Astrocyte of the cerebellum (primary cell): ENCODE measurements around the gene ESPNL.

Experiments used
- DNase-seq: peaks from one replicate; pipeline ENCODE4 v3.0.0-alpha.2; 2011; ENCODE audit warnings: low read depth
- H3K4me3 ChIP-seq: 2 replicates; pipeline ENCODE4 v1.5.1; 2011; ENCODE audit warnings: mild to moderate bottlenecking, low read depth, low read length, moderate library complexity
- in situ Hi-C: cut with HindIII; loops from 2 replicates; pipeline ENCODE4 v1.10.0; 2017; ENCODE audit warnings: low sequenced_read_pairs
- TF ChIP-seq, protein P1 (sequence below): IDR thresholded peaks from 2 replicates; pipeline ENCODE4 v1.5.1; 2012; ENCODE audit warnings: low read length, low read depth, moderate library complexity, mild to moderate bottlenecking; ENCODE audit errors: missing control alignments

ESPNL gene

DNA sequence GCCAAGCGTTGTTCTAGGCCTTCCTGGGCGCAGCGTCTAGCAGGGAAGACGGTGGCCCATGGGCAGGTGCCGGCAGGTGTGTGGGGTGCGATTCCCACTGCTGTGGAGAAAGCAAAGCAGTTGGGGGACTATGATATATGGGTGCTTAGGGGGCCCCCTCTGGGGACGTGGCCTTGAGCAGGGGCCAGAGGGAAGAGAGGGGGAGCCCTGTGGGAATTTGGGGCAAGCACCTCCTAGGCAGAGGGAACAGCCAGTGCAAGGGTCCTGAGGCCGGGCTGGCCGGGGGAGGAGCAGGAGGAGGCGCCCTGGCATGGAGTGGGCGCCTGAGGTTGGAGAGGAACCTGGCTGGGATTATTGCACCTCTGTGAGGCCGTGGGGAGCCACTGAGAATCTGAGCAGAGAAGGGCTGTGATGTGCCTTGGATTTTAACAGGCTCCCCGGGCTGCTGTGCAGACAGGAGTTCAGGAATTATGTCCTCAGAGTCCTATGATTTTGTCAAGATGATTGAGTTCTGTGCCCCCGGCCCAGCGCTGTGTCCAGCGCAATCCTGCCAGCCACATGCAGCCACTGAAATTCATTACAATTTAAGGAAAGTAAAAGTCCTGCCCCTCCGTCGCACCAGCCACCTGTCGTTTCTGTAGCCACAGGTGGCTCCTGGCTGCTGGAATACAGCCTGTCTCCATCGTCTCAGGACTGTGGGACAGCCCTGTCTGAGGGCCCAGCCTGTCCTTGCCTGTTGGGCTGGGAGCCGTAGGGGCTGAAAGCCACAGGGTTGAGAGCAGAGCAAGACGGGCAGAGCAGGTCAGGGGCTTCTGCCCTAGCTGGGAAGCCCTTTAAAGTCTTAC lies 29.2 kb downstream of the ESPNL start:
- DNase-seq = no peak
- no peak overlapping the region for H3K4me3 ChIP-seq
- in situ Hi-C loops = no loop called here
- TF ChIP-seq, protein P1, sequence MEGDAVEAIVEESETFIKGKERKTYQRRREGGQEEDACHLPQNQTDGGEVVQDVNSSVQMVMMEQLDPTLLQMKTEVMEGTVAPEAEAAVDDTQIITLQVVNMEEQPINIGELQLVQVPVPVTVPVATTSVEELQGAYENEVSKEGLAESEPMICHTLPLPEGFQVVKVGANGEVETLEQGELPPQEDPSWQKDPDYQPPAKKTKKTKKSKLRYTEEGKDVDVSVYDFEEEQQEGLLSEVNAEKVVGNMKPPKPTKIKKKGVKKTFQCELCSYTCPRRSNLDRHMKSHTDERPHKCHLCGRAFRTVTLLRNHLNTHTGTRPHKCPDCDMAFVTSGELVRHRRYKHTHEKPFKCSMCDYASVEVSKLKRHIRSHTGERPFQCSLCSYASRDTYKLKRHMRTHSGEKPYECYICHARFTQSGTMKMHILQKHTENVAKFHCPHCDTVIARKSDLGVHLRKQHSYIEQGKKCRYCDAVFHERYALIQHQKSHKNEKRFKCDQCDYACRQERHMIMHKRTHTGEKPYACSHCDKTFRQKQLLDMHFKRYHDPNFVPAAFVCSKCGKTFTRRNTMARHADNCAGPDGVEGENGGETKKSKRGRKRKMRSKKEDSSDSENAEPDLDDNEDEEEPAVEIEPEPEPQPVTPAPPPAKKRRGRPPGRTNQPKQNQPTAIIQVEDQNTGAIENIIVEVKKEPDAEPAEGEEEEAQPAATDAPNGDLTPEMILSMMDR = no peak

DNA sequence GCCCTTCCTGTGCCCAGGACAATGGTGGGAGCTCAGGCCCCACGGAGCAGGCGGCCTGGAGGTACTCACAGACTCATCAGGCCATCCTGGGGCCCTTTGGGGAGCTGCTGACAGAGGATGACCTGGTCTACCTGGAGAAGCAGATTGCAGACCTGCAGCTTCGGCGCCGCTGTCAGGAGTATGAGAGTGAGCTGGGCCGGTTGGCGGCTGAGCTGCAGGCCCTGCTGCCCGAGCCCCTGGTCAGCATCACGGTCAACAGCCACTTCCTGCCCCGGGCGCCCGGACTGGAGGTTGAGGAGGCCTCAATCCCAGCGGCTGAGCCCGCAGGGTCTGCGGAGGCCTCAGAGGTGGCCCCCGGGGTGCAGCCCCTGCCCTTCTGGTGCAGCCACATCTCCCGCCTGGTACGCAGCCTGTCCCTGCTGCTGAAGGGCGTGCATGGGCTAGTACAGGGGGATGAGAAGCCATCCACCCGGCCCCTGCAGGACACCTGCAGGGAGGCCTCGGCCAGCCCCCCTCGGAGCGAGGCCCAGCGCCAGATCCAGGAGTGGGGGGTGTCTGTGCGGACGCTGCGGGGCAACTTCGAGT lies 30.1 kb downstream of the ESPNL start:
- TF ChIP-seq, protein P1 = no peak
- in situ Hi-C loops = no loop called here
- DNase-seq = no peak
- no peak overlapping the region for H3K4me3 ChIP-seq

DNA sequence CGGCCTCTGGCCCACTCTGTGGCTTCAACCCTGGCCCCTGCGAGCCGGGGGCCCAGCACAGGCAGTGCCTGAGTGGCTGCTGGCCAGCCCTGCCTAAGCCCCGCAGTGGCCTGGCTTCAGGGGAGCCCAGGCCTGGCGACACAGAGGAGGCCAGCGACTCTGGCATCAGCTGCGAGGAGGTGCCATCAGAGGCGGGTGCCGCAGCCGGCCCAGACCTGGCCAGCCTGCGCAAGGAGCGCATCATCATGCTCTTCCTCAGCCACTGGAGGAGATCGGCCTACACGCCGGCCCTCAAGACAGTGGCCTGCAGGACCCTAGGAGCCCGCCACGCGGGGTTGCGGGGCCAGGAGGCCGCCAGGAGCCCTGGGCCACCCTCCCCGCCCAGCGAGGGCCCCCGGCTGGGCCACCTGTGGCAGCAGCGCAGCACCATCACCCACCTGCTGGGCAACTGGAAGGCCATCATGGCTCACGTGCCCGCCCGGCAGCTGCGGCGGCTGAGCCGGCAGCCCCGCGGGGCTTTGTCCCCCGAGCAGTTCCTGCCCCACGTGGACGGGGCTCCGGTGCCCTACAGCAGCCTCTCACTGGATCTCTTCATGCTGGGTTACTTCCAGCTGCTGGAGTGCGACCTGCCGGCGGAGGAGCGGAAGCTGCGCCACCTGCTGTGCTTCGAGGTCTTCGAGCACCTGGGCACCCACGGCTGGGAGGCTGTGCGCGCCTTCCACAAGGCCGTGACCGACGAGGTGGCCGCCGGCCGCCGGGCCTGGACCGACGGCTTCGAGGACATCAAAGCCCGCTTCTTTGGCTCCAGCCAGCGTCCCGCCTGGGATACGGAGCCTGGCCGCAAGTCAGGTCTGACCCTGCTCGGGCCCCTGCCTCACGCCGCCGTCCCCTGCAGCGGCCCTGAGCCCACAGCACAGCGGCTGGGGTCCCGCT lies 30.8 kb downstream of the ESPNL start:
- TF ChIP-seq, protein P1 = no peak
- no peak overlapping the region for H3K4me3 ChIP-seq
- in situ Hi-C loops = no loop called here
- DNase-seq = no peak

DNA sequence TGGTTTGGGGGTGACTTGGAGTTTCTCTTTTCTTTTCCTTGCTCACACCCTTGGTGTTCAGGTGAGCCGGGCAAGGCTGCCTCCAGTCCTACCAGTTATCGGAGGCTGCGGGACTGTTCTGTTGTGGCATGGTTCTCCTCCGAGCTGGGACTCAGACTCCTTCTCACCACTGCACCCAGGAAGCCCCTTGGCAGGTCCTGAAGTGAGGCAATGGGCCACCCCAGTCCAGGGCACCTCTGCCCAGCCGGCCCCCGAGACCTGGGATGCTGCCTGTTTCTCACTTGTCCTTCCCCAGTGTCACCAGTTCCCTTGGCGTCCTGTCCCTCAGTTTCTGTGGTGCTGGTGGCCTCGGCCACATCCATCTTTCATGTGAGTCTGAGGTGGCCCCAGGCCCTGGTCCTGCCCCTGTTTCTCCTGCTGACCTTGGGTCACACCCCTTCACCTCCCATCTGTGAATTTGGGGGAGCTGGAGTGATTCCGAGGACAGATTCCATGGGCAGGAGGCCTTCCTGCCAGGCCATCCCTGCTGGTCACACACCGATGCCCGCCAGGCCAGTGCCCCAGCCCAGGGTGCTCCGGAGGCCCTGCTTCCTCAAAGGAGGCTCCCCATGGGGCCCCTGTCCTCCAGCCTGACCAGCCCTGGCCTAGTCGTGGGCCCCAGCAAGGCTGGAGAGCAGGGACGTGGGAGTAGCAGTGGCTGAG lies 31.8 kb downstream of the ESPNL start:
- no peak overlapping the region for H3K4me3 ChIP-seq
- DNase-seq = no peak
- in situ Hi-C loops = no loop called here
- TF ChIP-seq, protein P1 = no peak

DNA sequence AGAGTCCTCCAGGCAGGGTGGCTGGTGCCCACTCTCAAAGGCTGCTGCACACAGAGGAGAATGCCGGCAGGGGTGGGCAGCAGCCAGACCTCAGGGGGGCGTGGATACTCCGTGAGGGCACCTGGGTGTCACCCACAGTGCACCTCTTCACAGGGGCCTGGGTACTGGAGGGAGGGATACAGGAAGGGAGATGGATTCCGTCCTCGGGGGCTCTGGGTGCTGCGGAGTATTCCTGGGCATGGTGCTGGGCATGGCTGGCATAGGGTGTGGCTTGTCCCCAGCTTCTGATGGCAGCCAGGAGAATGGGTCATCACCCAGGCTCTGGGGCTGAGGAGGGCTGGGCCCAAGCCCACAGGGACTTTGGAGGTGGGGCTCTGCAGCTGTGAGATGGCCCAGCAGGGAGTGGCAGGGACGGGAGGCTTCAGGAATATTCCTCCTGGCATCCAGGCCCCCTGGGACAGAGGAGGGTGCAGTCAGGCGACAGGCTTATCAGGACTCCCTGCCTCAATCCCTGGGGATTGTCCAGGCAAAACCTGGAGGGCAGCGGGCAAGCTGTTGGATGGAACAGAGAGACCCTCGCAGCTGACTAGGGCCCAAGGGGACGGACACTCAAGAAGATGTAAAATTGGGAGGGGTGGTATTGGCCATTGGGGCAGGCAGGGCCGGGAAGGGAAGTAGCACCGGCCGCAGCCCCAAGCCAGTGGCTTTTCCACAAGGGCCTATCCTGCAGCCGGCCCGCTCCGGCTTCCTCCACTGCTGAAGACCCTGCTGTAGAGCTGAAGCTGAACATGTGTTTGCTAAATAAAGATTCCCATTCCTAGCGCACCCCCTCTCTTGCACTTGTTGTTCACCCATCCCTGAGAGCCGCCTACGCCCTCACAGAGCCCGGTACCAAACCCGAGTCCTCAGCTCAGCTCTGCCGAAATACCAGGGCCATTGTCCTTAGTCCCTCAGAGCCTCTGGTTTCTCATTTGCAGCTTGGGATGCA lies 32.6 kb downstream of the ESPNL start:
- TF ChIP-seq, protein P1 = no peak
- in situ Hi-C loops = no loop called here
- no peak for DNase-seq
- H3K4me3 ChIP-seq = no peak overlapping the region
